GM12874 (cell line): ENCODE measurements around the gene C4orf46.

Source experiments
- CTCF ChIP-seq: IDR thresholded peaks from 2 replicates; pipeline ENCODE4 v1.5.1; 2011; ENCODE audit warnings: low read depth, mild to moderate bottlenecking, control low read depth, low read length, moderate library complexity; ENCODE audit not compliant: insufficient read depth

Gene C4orf46

GRCh38 chr4:158617956-158618355 lies 53.7 kb downstream of the C4orf46 start:
- TF ChIP-seq CTCF: no peak
